Vagina (tissue), 2 donors: ENCODE results near the gene CRBN. TPM values are rescaled to one million over a fixed set of nuclear protein-coding genes. Genes with fewer than 3 reads are reported as not detected.

ENCODE experiments used
- DNase-seq, 2 donors: peaks; one replicate each; pipeline ENCODE4 v3.0.0-alpha.2; 2017; ENCODE audit errors: extremely low spot score in 2 of 2
- H3K27ac ChIP-seq: fragments of 200-600 bp; sonication (generic); one replicate; pipeline ENCODE4 v1.5.1; 2019
- H3K27me3 ChIP-seq: fragments of 200-600 bp; sonication (generic); one replicate; pipeline ENCODE4 v1.5.1; 2019
- H3K36me3 ChIP-seq, 2 donors: fragments of 200-600 bp; sonication (generic); one replicate each; pipeline ENCODE4 v1.5.1; 2017 to 2019
- H3K4me1 ChIP-seq: fragments of 200-600 bp; sonication (generic); one replicate; pipeline ENCODE4 v1.5.1; 2019
- H3K4me3 ChIP-seq, 2 donors: fragments of 200-600 bp; sonication (generic); 1 replicate in 1 of 2; 2 replicates in 1 of 2; pipeline ENCODE4 v1.5.1; 2016 to 2019
- H3K9me3 ChIP-seq: fragments of 200-600 bp; sonication (generic); one replicate; pipeline ENCODE4 v1.5.1; 2019
- CTCF ChIP-seq, 3 experiments: fragments of 450-650 bp in 2 of 3; fragments of 200-600 bp in 1 of 3; sonication (generic) in 1 of 3; IDR thresholded peaks; one replicate each; pipeline ENCODE4 v1.5.1; 2017 to 2019; ENCODE audit warnings: antibody characterized with exemption in 3 of 3, mild to moderate bottlenecking in 2 of 3, moderate library complexity in 2 of 3
- POLR2A ChIP-seq, 2 donors: fragments of 450-650 bp; IDR thresholded peaks; one replicate each; pipeline ENCODE4 v1.6.1; 2017; ENCODE audit warnings: antibody characterized with exemption in 2 of 2, mild to moderate bottlenecking in 2 of 2, moderate library complexity in 2 of 2
- POLR2AphosphoS5 ChIP-seq, 2 donors: sonication (generic); formaldehyde crosslinking; IDR thresholded peaks; one replicate each; pipeline ENCODE4 v1.9.0; 2017; ENCODE audit warnings: antibody characterized with exemption in 2 of 2, mild to moderate bottlenecking in 2 of 2, low read depth in 1 of 2; ENCODE audit not compliant: insufficient read depth in 1 of 2
- intact Hi-C: fragments of 100-400 bp; cut with DNase I; formaldehyde crosslinking; loops from one replicate; pipeline ENCODE4 v1.15.1; 2023
- total RNA-seq: library from RNA; depleted of rRNA; stranded (reverse); fragments of >200 nt; gene quantifications from one replicate; pipeline ENCODE4 v1.2.3, GENCODE V29; 2016

The CRBN gene
- total RNA-seq, 1 donor from 2014 or later = 30.7 TPM

- Histone ChIP-seq H3K4me1 (no peaks in the 10 kb centered on the region), H3K27me3 (no peaks in the 10 kb centered on the region), H3K27ac (no peak overlapping the region), H3K4me3 (no peak overlapping the region), H3K36me3 (no peaks in the 10 kb centered on the region), H3K9me3 (no peaks in the 10 kb centered on the region)
- intact Hi-C loops = no loop called here
- TF ChIP-seq POLR2A (IDR thresholded peaks at IDR 0.05) (no peak), POLR2AphosphoS5 (IDR thresholded peaks at IDR 0.05; ENCODE audit: insufficient read depth in 1 of 2, low read depth in 1 of 2) (no peak), CTCF (IDR thresholded peaks at IDR 0.05) (no peak)
- no peak for DNase-seq
Measured at GRCh38 chr3:3209714-3210113, 30.2 kb upstream of the CRBN start.

- intact Hi-C loops = no loop called here
- no peaks in the 10 kb centered on the region for H3K27me3 ChIP-seq
- H3K36me3 ChIP-seq = no peaks in the 10 kb centered on the region
- no peak for DNase-seq
- no peak for TF ChIP-seq POLR2AphosphoS5 (IDR thresholded peaks at IDR 0.05; ENCODE audit: insufficient read depth in 1 of 2, low read depth in 1 of 2)
- TF ChIP-seq CTCF (IDR thresholded peaks at IDR 0.05) = no peak
- no peak for TF ChIP-seq POLR2A (IDR thresholded peaks at IDR 0.05)
- H3K4me3 ChIP-seq = no peak overlapping the region
- no peaks in the 10 kb centered on the region for H3K9me3 ChIP-seq
- no peak overlapping the region for H3K27ac ChIP-seq
- H3K4me1 ChIP-seq = no peaks in the 10 kb centered on the region
Measured at GRCh38 chr3:3209057-3209456, 29.6 kb upstream of the CRBN start.

- H3K4me3 ChIP-seq = no peak overlapping the region
- intact Hi-C loops = no loop called here
- no peak for DNase-seq
- TF ChIP-seq POLR2A (IDR thresholded peaks at IDR 0.05) = no peak
- TF ChIP-seq POLR2AphosphoS5 (IDR thresholded peaks at IDR 0.05; ENCODE audit: insufficient read depth in 1 of 2, low read depth in 1 of 2) = no peak
- no peak for TF ChIP-seq CTCF (IDR thresholded peaks at IDR 0.05)
- H3K27me3 ChIP-seq = no peaks in the 10 kb centered on the region
- H3K4me1 ChIP-seq = no peaks in the 10 kb centered on the region
- H3K27ac ChIP-seq = no peak overlapping the region
- H3K9me3 ChIP-seq = no peaks in the 10 kb centered on the region
- H3K36me3 ChIP-seq = no peaks in the 10 kb centered on the region
Measured at GRCh38 chr3:3201611-3202010, 22.1 kb upstream of the CRBN start.

GRCh38 chr3:3200632-3201212 is 21.2 kb upstream of the CRBN start:
- no peak for DNase-seq
- Histone ChIP-seq H3K4me3 (no peak overlapping the region), H3K36me3 (no peaks in the 10 kb centered on the region), H3K4me1 (no peaks in the 10 kb centered on the region), H3K9me3 (no peaks in the 10 kb centered on the region), H3K27ac (no peak overlapping the region), H3K27me3 (no peaks in the 10 kb centered on the region)
- no peak for TF ChIP-seq POLR2AphosphoS5 (IDR thresholded peaks at IDR 0.05; ENCODE audit: insufficient read depth in 1 of 2, low read depth in 1 of 2)
- peak; percentile 50 to 64 (median 54) for TF ChIP-seq CTCF (IDR thresholded peaks at IDR 0.05)
- intact Hi-C loops = no loop called here

- H3K27ac ChIP-seq = no peak overlapping the region
- no peaks in the 10 kb centered on the region for H3K27me3 ChIP-seq
- TF ChIP-seq POLR2A (IDR thresholded peaks at IDR 0.05) (no peak), CTCF (IDR thresholded peaks at IDR 0.05) (no peak), POLR2AphosphoS5 (IDR thresholded peaks at IDR 0.05; ENCODE audit: insufficient read depth in 1 of 2, low read depth in 1 of 2) (no peak)
- H3K4me1 ChIP-seq = no peaks in the 10 kb centered on the region
- DNase-seq = no peak
- intact Hi-C loops = loop anchor here (10.0 kb wide), 1 partner anchor 1095 kb away; no protein-coding TSS in a partner anchor
- H3K9me3 ChIP-seq = no peaks in the 10 kb centered on the region
- H3K4me3 ChIP-seq = no peak overlapping the region
- H3K36me3 ChIP-seq = no peaks in the 10 kb centered on the region
Measured at GRCh38 chr3:3199306-3199705, 19.8 kb upstream of the CRBN start.
